Cortex of kidney (tissue), 1 donor: ENCODE data around the gene DUSP28.
"Not testable (repeated sequence)": the region's sequence is repeated elsewhere in the genome, so short reads cannot be mapped to it uniquely, and the experiment has no call there.

Source experiments
- DNase-seq: peaks from one replicate; lab custom pipeline; 2025; lab: John Stamatoyannopoulos, UW

Gene DUSP28

GRCh38 chr2:240560480-240561324 lies 545 bp downstream of the DUSP28 start:
- peak; percentile 92 for DNase-seq

GRCh38 chr2:240561325-240561971 lies 1.3 kb downstream of the DUSP28 start:
- no peak for DNase-seq

GRCh38 chr2:240563231-240563630 lies 3.1 kb downstream of the DUSP28 start:
- DNase-seq, result not testable (repeated sequence)

- no peak for DNase-seq
Observed at GRCh38 chr2:240563951-240564560, 3.9 kb downstream of the DUSP28 start.

GRCh38 chr2:240564561-240565332 lies 4.6 kb downstream of the DUSP28 start:
- DNase-seq, result no peak

GRCh38 chr2:240565333-240566202 lies 5.4 kb downstream of the DUSP28 start:
- no peak for DNase-seq

GRCh38 chr2:240566203-240567136 lies 6.3 kb downstream of the DUSP28 start:
- DNase-seq, result no peak

- DNase-seq, result no peak
Observed at GRCh38 chr2:240567137-240567871, 7.1 kb downstream of the DUSP28 start.

- DNase-seq, result no peak
Observed at GRCh38 chr2:240567872-240568677, 7.9 kb downstream of the DUSP28 start, which contains the start of gene RNPEPL1. Gene RNPEPL1 (plus strand): TSS chr2:240568484. CDS start chr2:240568587, 103 bp downstream.

- no peak for DNase-seq
Observed at GRCh38 chr2:240568678-240569522, 8.7 kb downstream of the DUSP28 start.

GRCh38 chr2:240569523-240569997 lies 9.4 kb downstream of the DUSP28 start:
- DNase-seq, result no peak

- DNase-seq, result no peak
Observed at GRCh38 chr2:240569998-240570530, 9.9 kb downstream of the DUSP28 start.

- no peak for DNase-seq
Observed at GRCh38 chr2:240570531-240571313, 10.6 kb downstream of the DUSP28 start.

GRCh38 chr2:240571314-240571973 lies 11.3 kb downstream of the DUSP28 start:
- no peak for DNase-seq
